Measurements from ENCODE around the gene CD300H. TPM values are rescaled to one million over a fixed set of nuclear protein-coding genes. Genes with fewer than 3 reads are reported as not detected.

The CD300H gene
- total RNA-seq, 1 experiment from 2014 or later: not detected

- no peak for ATAC-seq
- Histone ChIP-seq H3K4me3 (replicated peaks in 1 of 2; ENCODE audit: low read depth in 1 of 2, low read length in 2 of 2) (no peak overlapping the region), H2AFZ (ENCODE audit: low read depth, low read length, poor library complexity, severe bottlenecking) (no peak overlapping the region), H3K27me3 (ENCODE audit: insufficient read depth, low read length) (peaks cover 42% of the 10 kb centered on the region), H3K4me1 (ENCODE audit: control insufficient read depth in 1 of 2, insufficient read depth in 2 of 2, low read length in 2 of 2) (no peaks in the 10 kb centered on the region), H3K9me3 (ENCODE audit: control insufficient read depth in 1 of 2, insufficient read depth in 1 of 2, low read depth in 1 of 2, low read length in 2 of 2) (no peaks in the 10 kb centered on the region), H3K4me2 (ENCODE audit: low read length) (no peak overlapping the region), H3K9ac (ENCODE audit: low read length) (no peak overlapping the region), H3K27ac (ENCODE audit: low read depth, low read length) (no peak overlapping the region), H3K79me2 (ENCODE audit: insufficient read depth, low read length) (no peaks in the 10 kb centered on the region), H3K9me2 (ENCODE audit: insufficient read depth) (no peaks in the 10 kb centered on the region), H4K20me1 (ENCODE audit: insufficient read depth) (no peaks in the 10 kb centered on the region), H3K36me3 (ENCODE audit: control insufficient read depth in 1 of 2, insufficient read depth in 2 of 2, low read length in 2 of 2) (no peaks in the 10 kb centered on the region)
- no peak for TF ChIP-seq RAD21 (IDR thresholded peaks at IDR 0.05; ENCODE audit: low read depth)
- TF ChIP-seq POLR2A (IDR thresholded peaks at IDR 0.05; ENCODE audit: borderline replicate concordance, extremely low read depth, insufficient read depth, insufficient read length): no peak
- TF ChIP-seq, protein P1, sequence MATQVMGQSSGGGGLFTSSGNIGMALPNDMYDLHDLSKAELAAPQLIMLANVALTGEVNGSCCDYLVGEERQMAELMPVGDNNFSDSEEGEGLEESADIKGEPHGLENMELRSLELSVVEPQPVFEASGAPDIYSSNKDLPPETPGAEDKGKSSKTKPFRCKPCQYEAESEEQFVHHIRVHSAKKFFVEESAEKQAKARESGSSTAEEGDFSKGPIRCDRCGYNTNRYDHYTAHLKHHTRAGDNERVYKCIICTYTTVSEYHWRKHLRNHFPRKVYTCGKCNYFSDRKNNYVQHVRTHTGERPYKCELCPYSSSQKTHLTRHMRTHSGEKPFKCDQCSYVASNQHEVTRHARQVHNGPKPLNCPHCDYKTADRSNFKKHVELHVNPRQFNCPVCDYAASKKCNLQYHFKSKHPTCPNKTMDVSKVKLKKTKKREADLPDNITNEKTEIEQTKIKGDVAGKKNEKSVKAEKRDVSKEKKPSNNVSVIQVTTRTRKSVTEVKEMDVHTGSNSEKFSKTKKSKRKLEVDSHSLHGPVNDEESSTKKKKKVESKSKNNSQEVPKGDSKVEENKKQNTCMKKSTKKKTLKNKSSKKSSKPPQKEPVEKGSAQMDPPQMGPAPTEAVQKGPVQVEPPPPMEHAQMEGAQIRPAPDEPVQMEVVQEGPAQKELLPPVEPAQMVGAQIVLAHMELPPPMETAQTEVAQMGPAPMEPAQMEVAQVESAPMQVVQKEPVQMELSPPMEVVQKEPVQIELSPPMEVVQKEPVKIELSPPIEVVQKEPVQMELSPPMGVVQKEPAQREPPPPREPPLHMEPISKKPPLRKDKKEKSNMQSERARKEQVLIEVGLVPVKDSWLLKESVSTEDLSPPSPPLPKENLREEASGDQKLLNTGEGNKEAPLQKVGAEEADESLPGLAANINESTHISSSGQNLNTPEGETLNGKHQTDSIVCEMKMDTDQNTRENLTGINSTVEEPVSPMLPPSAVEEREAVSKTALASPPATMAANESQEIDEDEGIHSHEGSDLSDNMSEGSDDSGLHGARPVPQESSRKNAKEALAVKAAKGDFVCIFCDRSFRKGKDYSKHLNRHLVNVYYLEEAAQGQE (IDR thresholded peaks at IDR 0.05; ENCODE audit: low read depth): no peak
- no peak for TF ChIP-seq CEBPB (IDR thresholded peaks at IDR 0.05; ENCODE audit: low read depth)
- TF ChIP-seq, protein P2, sequence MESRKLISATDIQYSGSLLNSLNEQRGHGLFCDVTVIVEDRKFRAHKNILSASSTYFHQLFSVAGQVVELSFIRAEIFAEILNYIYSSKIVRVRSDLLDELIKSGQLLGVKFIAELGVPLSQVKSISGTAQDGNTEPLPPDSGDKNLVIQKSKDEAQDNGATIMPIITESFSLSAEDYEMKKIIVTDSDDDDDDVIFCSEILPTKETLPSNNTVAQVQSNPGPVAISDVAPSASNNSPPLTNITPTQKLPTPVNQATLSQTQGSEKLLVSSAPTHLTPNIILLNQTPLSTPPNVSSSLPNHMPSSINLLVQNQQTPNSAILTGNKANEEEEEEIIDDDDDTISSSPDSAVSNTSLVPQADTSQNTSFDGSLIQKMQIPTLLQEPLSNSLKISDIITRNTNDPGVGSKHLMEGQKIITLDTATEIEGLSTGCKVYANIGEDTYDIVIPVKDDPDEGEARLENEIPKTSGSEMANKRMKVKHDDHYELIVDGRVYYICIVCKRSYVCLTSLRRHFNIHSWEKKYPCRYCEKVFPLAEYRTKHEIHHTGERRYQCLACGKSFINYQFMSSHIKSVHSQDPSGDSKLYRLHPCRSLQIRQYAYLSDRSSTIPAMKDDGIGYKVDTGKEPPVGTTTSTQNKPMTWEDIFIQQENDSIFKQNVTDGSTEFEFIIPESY (IDR thresholded peaks at IDR 0.05; ENCODE audit: extremely low read depth, insufficient replicate concordance, low read length): no peak
- no peak for TF ChIP-seq JUND (IDR thresholded peaks at IDR 0.05)
- TF ChIP-seq YY1 (IDR thresholded peaks at IDR 0.05; ENCODE audit: extremely low read depth, insufficient replicate concordance, low read depth, low read length): no peak
- TF ChIP-seq ATF3 (IDR thresholded peaks at IDR 0.05): no peak
- no peak for TF ChIP-seq EGR1 (IDR thresholded peaks at IDR 0.05; ENCODE audit: low read depth)
- no peak for TF ChIP-seq ELF1 (IDR thresholded peaks at IDR 0.05; ENCODE audit: borderline replicate concordance, low read depth)
- no peak for TF ChIP-seq CBX3 (IDR thresholded peaks at IDR 0.05; ENCODE audit: low read depth)
- no peak for TF ChIP-seq SP1 (IDR thresholded peaks at IDR 0.05; ENCODE audit: low read depth)
- TF ChIP-seq POLR2AphosphoS5 (IDR thresholded peaks at IDR 0.05; ENCODE audit: low read depth, low read length): no peak
- no peak for TF ChIP-seq ZNF274 (IDR thresholded peaks at IDR 0.05; ENCODE audit: low read depth, low read length)
- intact Hi-C loops (cut with micrococcal nuclease): loop anchor here (5.0 kb wide), 1 partner anchor 318 kb away; the partner anchor contains the start of gene TTYH2
- no peak for DNase-seq (ENCODE audit: low read depth, low spot score)
- RAD21 ChIA-PET (ENCODE audit: low non-redundant PET in 1 of 2, low total read pairs in 2 of 2, uncharacterized antibody in 2 of 2, unreplicated experiment in 2 of 2): no interaction called here
- no TSS peak for BruUV-seq (replicated peaks)
- CTCF ChIA-PET: interaction anchor here (3.2 to 4.7 kb wide), 2 partner anchors 150 to 162 kb away, joined by 43 to 49 read pairs; partner anchors contain the start of gene GPR142
- POLR2A ChIA-PET: no interaction called here
These were observed 36.5 kb downstream of the CD300H start for GRCh38 chr17:74530831-74531150.

Measured in HCT116 (cell line).